Activated T-helper 1 cell treated with anti-CD3 and anti-CD28 coated beads, Interleukin-12 subunit alpha, Interleukin-12 subunit beta, Interleukin-2, Interleukin-4 antibody, amounts not matched to agents 30 ng/mL and 10 ng/mL and 1 ng/mL, durations not matched to agents 14 hours and 24 hours and 36 hours (primary cell): ENCODE results near the gene ATP1B2. TPM values are rescaled to one million over a fixed set of nuclear protein-coding genes. Genes with fewer than 3 reads are reported as not detected.

Experiments used
- DNase-seq: peaks from one replicate; pipeline ENCODE4 v3.0.0; 2021; ENCODE audit warnings: low spot score
- H3K27ac Mint-ChIP-seq: one replicate; pipeline ENCODE4 v1.8.0; 2021; ENCODE audit warnings: mild to moderate bottlenecking, mixed read lengths
- H3K27me3 Mint-ChIP-seq: one replicate; pipeline ENCODE4 v1.8.0; 2022; ENCODE audit warnings: mild to moderate bottlenecking, moderate library complexity, mixed read lengths; ENCODE audit not compliant: insufficient read depth
- H3K36me3 Mint-ChIP-seq: one replicate; pipeline ENCODE4 v1.8.0; 2021; ENCODE audit warnings: low read depth, mixed read lengths
- H3K4me1 Mint-ChIP-seq: one replicate; pipeline ENCODE4 v1.8.0; 2021; ENCODE audit warnings: low read depth, mixed read lengths
- H3K4me3 Mint-ChIP-seq: one replicate; pipeline ENCODE4 v1.8.0; 2021; ENCODE audit warnings: mild to moderate bottlenecking, moderate library complexity, mixed read lengths
- H3K9me3 Mint-ChIP-seq: one replicate; pipeline ENCODE4 v1.8.0; 2021; ENCODE audit warnings: mixed read lengths
- intact Hi-C: fragments of 100-400 bp; cut with micrococcal nuclease; formaldehyde crosslinking; loops from one replicate; pipeline ENCODE4 v1.15.1; 2024
- total RNA-seq: library from RNA; stranded (reverse); gene quantifications from 2 replicates; pipeline ENCODE4 v1.2.3, GENCODE V29; 2022

The ATP1B2 gene
- total RNA-seq, 1 donor from 2014 or later, result 0.54 TPM

- DNase-seq, result no peak
- intact Hi-C loops, result no loop called here
- Mint-ChIP-seq H3K27ac (peak overlapping the region; percentile 20), H3K4me3 (no peak overlapping the region), H3K27me3 (peaks cover 7% of the 10 kb centered on the region), H3K9me3 (no peaks in the 10 kb centered on the region), H3K4me1 (peaks cover 14% of the 10 kb centered on the region), H3K36me3 (peaks cover 16% of the 10 kb centered on the region)
Observed at GRCh38 chr17:7700510-7700909, 49.8 kb downstream of the ATP1B2 start.

- Mint-ChIP-seq H3K4me3 (no peak overlapping the region), H3K9me3 (no peaks in the 10 kb centered on the region), H3K36me3 (peaks cover 12% of the 10 kb centered on the region), H3K27me3 (peaks cover 19% of the 10 kb centered on the region), H3K4me1 (peaks cover 14% of the 10 kb centered on the region), H3K27ac (no peak overlapping the region)
- intact Hi-C loops, result no loop called here
- no peak for DNase-seq
Observed at GRCh38 chr17:7701681-7702080, 51.0 kb downstream of the ATP1B2 start.

GRCh38 chr17:7702776-7703175, 52.0 kb downstream of the ATP1B2 start:
- Mint-ChIP-seq H3K27me3 (peaks cover 26% of the 10 kb centered on the region), H3K9me3 (no peaks in the 10 kb centered on the region), H3K27ac (no peak overlapping the region), H3K4me1 (peaks cover 14% of the 10 kb centered on the region), H3K36me3 (peaks cover 12% of the 10 kb centered on the region), H3K4me3 (no peak overlapping the region)
- DNase-seq, result no peak
- intact Hi-C loops, result no loop called here

GRCh38 chr17:7703584-7704479, 53.1 kb downstream of the ATP1B2 start:
- Mint-ChIP-seq H3K27ac (peak overlapping the region; percentile 24), H3K27me3 (peaks cover 28% of the 10 kb centered on the region)
- DNase-seq, result no peak

GRCh38 chr17:7704601-7705268, 54.0 kb downstream of the ATP1B2 start, which contains the start of gene EFNB3:
EFNB3 (plus strand) TSS chr17:7705202; CDS start chr17:7705599, 397 bp downstream.
- H3K36me3 Mint-ChIP-seq, result peaks cover 12% of the 10 kb centered on the region
- peak within 1 kb of the TSS; percentile 45 for H3K4me3 Mint-ChIP-seq
- peak within 1 kb of the TSS; percentile 20 for H3K27ac Mint-ChIP-seq
- H3K9me3 Mint-ChIP-seq, result no peaks in the 10 kb centered on the region
- intact Hi-C loops, result no loop called here
- H3K4me1 Mint-ChIP-seq, result peaks cover 14% of the 10 kb centered on the region
- H3K27me3 Mint-ChIP-seq, result peaks cover 28% of the 10 kb centered on the region
- no peak for DNase-seq

More at GRCh38 chr17:7703584-7704479, 53.1 kb downstream of the ATP1B2 start:
- H3K4me3 Mint-ChIP-seq, result no peak overlapping the region
- peaks cover 14% of the 10 kb centered on the region for H3K4me1 Mint-ChIP-seq
- H3K36me3 Mint-ChIP-seq, result peaks cover 12% of the 10 kb centered on the region
- intact Hi-C loops, result no loop called here
- H3K9me3 Mint-ChIP-seq, result no peaks in the 10 kb centered on the region

GRCh38 chr17:7705269-7706255, 54.8 kb downstream of the ATP1B2 start:
- peaks cover 28% of the 10 kb centered on the region for H3K27me3 Mint-ChIP-seq
- intact Hi-C loops, result no loop called here
- no peak overlapping the region for H3K4me3 Mint-ChIP-seq
- H3K27ac Mint-ChIP-seq, result peak overlapping the region; percentile 20
- no peak for DNase-seq
- H3K4me1 Mint-ChIP-seq, result peaks cover 20% of the 10 kb centered on the region
- H3K36me3 Mint-ChIP-seq, result peaks cover 12% of the 10 kb centered on the region
- H3K9me3 Mint-ChIP-seq, result no peaks in the 10 kb centered on the region

- Mint-ChIP-seq H3K27ac (no peak overlapping the region), H3K9me3 (no peaks in the 10 kb centered on the region), H3K27me3 (peaks cover 33% of the 10 kb centered on the region), H3K4me3 (no peak overlapping the region), H3K4me1 (peaks cover 24% of the 10 kb centered on the region), H3K36me3 (peaks cover 10% of the 10 kb centered on the region)
- intact Hi-C loops, result no loop called here
- DNase-seq, result no peak
Observed at GRCh38 chr17:7706631-7707354, 56.1 kb downstream of the ATP1B2 start.

Other genes starting within 250 kb of the ATP1B2 start
- 53.5 and 54.7 TPM in 2 replicates for gene TMEM256, start 246.8 kb upstream of the ATP1B2 start, total RNA-seq
- gene NLGN2, start 243.1 kb upstream of the ATP1B2 start, total RNA-seq, result 2.3 and 2.7 TPM in 2 replicates
- gene SPEM1, start 230.6 kb upstream of the ATP1B2 start, total RNA-seq, result not detected in 2 replicates
- not detected in 2 replicates for gene SPEM2, start 225.3 kb upstream of the ATP1B2 start, total RNA-seq
- gene SPEM3, start 222.1 kb upstream of the ATP1B2 start, total RNA-seq, result not detected in 2 replicates
- 12.3 and 14.0 TPM in 2 replicates for gene TMEM102, start 215.5 kb upstream of the ATP1B2 start, total RNA-seq
- gene FGF11, start 211.4 kb upstream of the ATP1B2 start, total RNA-seq, result 5.3 and 6.4 TPM in 2 replicates
- 6.6 and 7.0 TPM in 2 replicates for gene CHRNB1, start 205.9 kb upstream of the ATP1B2 start, total RNA-seq
- gene ZBTB4, start 171.3 kb upstream of the ATP1B2 start, total RNA-seq, result 15.1 and 16.0 TPM in 2 replicates
- not detected in 2 replicates for gene SLC35G6, start 169.5 kb upstream of the ATP1B2 start, total RNA-seq
- gene POLR2A, start 166.6 kb upstream of the ATP1B2 start, total RNA-seq, result 221 and 223 TPM in 2 replicates
- 18.6 and 26.5 TPM in 2 replicates for gene TNFSF12, start 101.9 kb upstream of the ATP1B2 start, total RNA-seq
- gene TNFSF13, start 92.2 kb upstream of the ATP1B2 start, total RNA-seq, result 2.2 and 3.3 TPM in 2 replicates
- gene SENP3, start 89.0 kb upstream of the ATP1B2 start, total RNA-seq, result 102 and 104 TPM in 2 replicates
- 2.4 and 3.3 TPM in 2 replicates for gene CD68, start 71.3 kb upstream of the ATP1B2 start, total RNA-seq
- 108 and 111 TPM in 2 replicates for gene MPDU1, start 67.1 kb upstream of the ATP1B2 start, total RNA-seq
- 0.20 and 0.78 TPM in 2 replicates for gene SOX15, start 60.8 kb upstream of the ATP1B2 start, total RNA-seq
- gene FXR2, start 36.0 kb upstream of the ATP1B2 start, total RNA-seq, result 59.5 and 63.6 TPM in 2 replicates
- gene SAT2, start 23.1 kb upstream of the ATP1B2 start, total RNA-seq, result 23.8 and 24.0 TPM in 2 replicates
- 0.20 TPM in 1 of 2 replicates, not detected in the other for gene SHBG, start 20.8 kb upstream of the ATP1B2 start, total RNA-seq
- 172 and 179 TPM in 2 replicates for gene TP53, start 36.6 kb downstream of the ATP1B2 start, total RNA-seq
- 31.5 TPM in 2 replicates for gene WRAP53, start 37.6 kb downstream of the ATP1B2 start, total RNA-seq
- 0.08 TPM in 1 of 2 replicates, not detected in the other for gene EFNB3, start 54.3 kb downstream of the ATP1B2 start, total RNA-seq
- not detected in 2 replicates for gene DNAH2, start 66.8 kb downstream of the ATP1B2 start, total RNA-seq
- gene KDM6B, start 183.3 kb downstream of the ATP1B2 start, total RNA-seq, result 163 and 177 TPM in 2 replicates
- gene TMEM88, start 204.1 kb downstream of the ATP1B2 start, total RNA-seq, result 7.4 TPM in 2 replicates
- 36.4 and 43.5 TPM in 2 replicates for gene NAA38, start 206.6 kb downstream of the ATP1B2 start, total RNA-seq
- 11.8 and 12.7 TPM in 2 replicates for gene CYB5D1, start 207.1 kb downstream of the ATP1B2 start, total RNA-seq
- 125 and 133 TPM in 2 replicates for gene CHD3, start 237.9 kb downstream of the ATP1B2 start, total RNA-seq